Prostate gland (tissue), 2 donors: ENCODE measurements around the gene NIT1. TPM values are rescaled to one million over a fixed set of nuclear protein-coding genes. Genes with fewer than 3 reads are reported as not detected.

Experiments
- DNase-seq: peaks from one replicate; pipeline ENCODE4 v3.0.0-alpha.2; 2019; ENCODE audit warnings: low spot score
- H3K27ac ChIP-seq, 2 donors: fragments of 200-600 bp; sonication (generic); 2 replicates each; pipeline ENCODE4 v1.5.1; 2017 to 2019
- H3K27me3 ChIP-seq: fragments of 200-600 bp; sonication (generic); replicated peaks from 2 replicates; pipeline ENCODE4 v1.5.1; 2019; ENCODE audit not compliant: insufficient read depth
- H3K36me3 ChIP-seq, 2 donors: fragments of 200-600 bp; sonication (generic); 1 replicate in 1 of 2; 2 replicates in 1 of 2; pipeline versions ENCODE4 v1.5.1 to v1.8.1; 2017 to 2019
- H3K4me1 ChIP-seq: fragments of 200-600 bp; sonication (generic); replicated peaks from 2 replicates; pipeline ENCODE4 v1.5.1; 2019
- H3K4me3 ChIP-seq, 2 donors: fragments of 200-600 bp; sonication (generic); 2 replicates each; pipeline ENCODE4 v1.5.1; 2017 to 2019
- H3K9me3 ChIP-seq: fragments of 200-600 bp; sonication (generic); 2 replicates; pipeline ENCODE4 v1.5.1; 2017
- CTCF ChIP-seq, 4 experiments: fragments of 200-600 bp in 2 of 4; fragments of 450-650 bp in 2 of 4; sonication (generic) in 2 of 4; IDR thresholded peaks; 1 replicate in 3 of 4; 2 replicates in 1 of 4; pipeline ENCODE4 v1.5.1; 2016 to 2019; ENCODE audit warnings: antibody characterized with exemption in 4 of 4, mild to moderate bottlenecking in 2 of 4, moderate library complexity in 2 of 4
- POLR2A ChIP-seq: fragments of 450-650 bp; IDR thresholded peaks from one replicate; pipeline ENCODE4 v1.6.1; 2016; ENCODE audit warnings: antibody characterized with exemption, mild to moderate bottlenecking
- POLR2AphosphoS5 ChIP-seq: sonication (generic); formaldehyde crosslinking; IDR thresholded peaks from one replicate; pipeline ENCODE4 v1.6.1; 2017; ENCODE audit warnings: antibody characterized with exemption
- WGBS: methylation state at CpG from one replicate; pipeline ENCODE4 v1.1.5; 2018; 5-methylcytosine and 5-hydroxymethylcytosine counted together
- intact Hi-C: fragments of 100-400 bp; cut with DNase I; formaldehyde crosslinking; loops from one replicate; pipeline ENCODE4 v1.14.2; 2022
- total RNA-seq, 2 donors: library from RNA; depleted of rRNA; stranded (reverse); fragments of >200 nt; gene quantifications; one replicate each; pipeline ENCODE4 v1.1.0, GENCODE V29; 2016

Gene NIT1
- total RNA-seq, 2 donors from 2014 or later, result 31.1 to 51.7 TPM

GRCh38 chr1:161131523-161132409 is 13.9 kb downstream of the NIT1 start:
- Histone ChIP-seq H3K4me3 (peak overlapping the region; percentile 69 to 77), H3K27me3 (no peaks in the 10 kb centered on the region), H3K36me3 (no peaks in the 10 kb centered on the region), H3K27ac (peak overlapping the region; percentile 93 to 97), H3K9me3 (no peaks in the 10 kb centered on the region), H3K4me1 (peaks cover 5% of the 10 kb centered on the region)
- DNase-seq, result no peak
- TF ChIP-seq CTCF (IDR thresholded peaks at IDR 0.05) (no peak), POLR2A (no peak), POLR2AphosphoS5 (no peak)
- intact Hi-C loops, result loop anchor here (2.0 kb wide), 2 partner anchors 13 to 21 kb away; partner anchors contain the start of genes NIT1, PFDN2 and UFC1
- WGBS, result 3% methylated on average over 22 of the region's 22 CpGs

GRCh38 chr1:161132410-161133219 is 14.7 kb downstream of the NIT1 start, which contains the start of gene DEDD:
TSS of gene DEDD (minus strand) at chr1:161132667. CDS start at chr1:161124462, 8,205 bp downstream.
- Histone ChIP-seq H3K27ac (peak within 1 kb of the TSS; percentile 93 to 97), H3K9me3 (no peaks in the 10 kb centered on the region), H3K36me3 (no peaks in the 10 kb centered on the region), H3K4me1 (peaks cover 5% of the 10 kb centered on the region), H3K4me3 (peak within 1 kb of the TSS; percentile 69 to 77), H3K27me3 (no peaks in the 10 kb centered on the region)
- intact Hi-C loops, result loop anchor here (2.0 kb wide), 2 partner anchors 14 to 20 kb away; partner anchors contain the start of genes NIT1, PFDN2 and UFC1
- TF ChIP-seq CTCF (IDR thresholded peaks at IDR 0.05), result peak in 2 of 4 experiments; percentile 3 to 7
- TF ChIP-seq POLR2A, result peak; percentile 46
- peak; percentile 69 for TF ChIP-seq POLR2AphosphoS5
- under 1% methylated on average over 67 of the region's 68 CpGs for WGBS
- DNase-seq, result peak; percentile 94

GRCh38 chr1:161133220-161133740 is 15.4 kb downstream of the NIT1 start:
- no peaks in the 10 kb centered on the region for H3K36me3 ChIP-seq
- H3K4me1 ChIP-seq, result peaks cover 5% of the 10 kb centered on the region
- intact Hi-C loops, result loop anchor here (2.0 kb wide), 2 partner anchors 14 to 20 kb away; partner anchors contain the start of genes NIT1, PFDN2 and UFC1
- no peaks in the 10 kb centered on the region for H3K27me3 ChIP-seq
- WGBS, result 3% methylated on average over 11 of the region's 11 CpGs
- TF ChIP-seq POLR2A (no peak), CTCF (IDR thresholded peaks at IDR 0.05) (no peak), POLR2AphosphoS5 (no peak)
- H3K4me3 ChIP-seq, result peak overlapping the region; percentile 69 to 77
- no peaks in the 10 kb centered on the region for H3K9me3 ChIP-seq
- peak overlapping the region; percentile 93 to 97 for H3K27ac ChIP-seq
- DNase-seq, result no peak

- intact Hi-C loops, result no loop called here
- WGBS, result 83% methylated on average over 3 of the region's 3 CpGs
- TF ChIP-seq POLR2A, result no peak
- TF ChIP-seq POLR2AphosphoS5, result no peak
- TF ChIP-seq CTCF (IDR thresholded peaks at IDR 0.05), result no peak
Observed at GRCh38 chr1:161137881-161138280, 20.0 kb downstream of the NIT1 start.

More at GRCh38 chr1:161137881-161138280, 20.0 kb downstream of the NIT1 start:
- Histone ChIP-seq H3K9me3 (no peaks in the 10 kb centered on the region), H3K4me3 (no peak overlapping the region), H3K27me3 (no peaks in the 10 kb centered on the region), H3K4me1 (peaks cover 5% of the 10 kb centered on the region), H3K36me3 (no peaks in the 10 kb centered on the region), H3K27ac (no peak overlapping the region)
- DNase-seq, result no peak
